Progenitor cell of endocrine pancreas (in vitro differentiated cells): ENCODE measurements around the gene LTBP2. TPM values are rescaled to one million over a fixed set of nuclear protein-coding genes. Genes with fewer than 3 reads are reported as not detected.

Experiments
- DNase-seq: peaks from one replicate; pipeline ENCODE4 v3.0.0; 2021; ENCODE audit warnings: low spot score; ENCODE audit not compliant: unreplicated experiment
- H3K27ac Mint-ChIP-seq: 2 replicates; pipeline ENCODE4 v1.8.0; 2021; ENCODE audit warnings: mild to moderate bottlenecking, moderate library complexity, mixed read lengths
- H3K27me3 Mint-ChIP-seq: 2 replicates; pipeline ENCODE4 v1.8.0; 2021; ENCODE audit warnings: mixed read lengths
- H3K36me3 Mint-ChIP-seq: 2 replicates; pipeline ENCODE4 v1.8.0; 2022; ENCODE audit warnings: mixed read lengths; ENCODE audit not compliant: insufficient read depth
- H3K4me1 Mint-ChIP-seq: 2 replicates; pipeline ENCODE4 v1.8.0; 2021; ENCODE audit warnings: low read depth, mixed read lengths
- H3K4me3 Mint-ChIP-seq: 2 replicates; pipeline ENCODE4 v1.8.0; 2021; ENCODE audit warnings: low read depth, mild to moderate bottlenecking, moderate library complexity, mixed read lengths
- H3K9me3 Mint-ChIP-seq: 2 replicates; pipeline ENCODE4 v1.8.0; 2021; ENCODE audit warnings: low read depth, mixed read lengths
- total RNA-seq: library from RNA; stranded (reverse); gene quantifications from 2 replicates; pipeline ENCODE4 v1.2.1, GENCODE V29; 2021
- TF ChIP-seq, protein P1 (sequence below): fragments of 200-600 bp; sonication (generic); IDR thresholded peaks from one replicate; pipeline ENCODE4 v1.5.0; 2021; ENCODE audit warnings: antibody characterized with exemption, mild to moderate bottlenecking; ENCODE audit not compliant: unreplicated experiment

The LTBP2 gene
- total RNA-seq, 1 donor from 2014 or later, result 0.79 TPM

DNA sequence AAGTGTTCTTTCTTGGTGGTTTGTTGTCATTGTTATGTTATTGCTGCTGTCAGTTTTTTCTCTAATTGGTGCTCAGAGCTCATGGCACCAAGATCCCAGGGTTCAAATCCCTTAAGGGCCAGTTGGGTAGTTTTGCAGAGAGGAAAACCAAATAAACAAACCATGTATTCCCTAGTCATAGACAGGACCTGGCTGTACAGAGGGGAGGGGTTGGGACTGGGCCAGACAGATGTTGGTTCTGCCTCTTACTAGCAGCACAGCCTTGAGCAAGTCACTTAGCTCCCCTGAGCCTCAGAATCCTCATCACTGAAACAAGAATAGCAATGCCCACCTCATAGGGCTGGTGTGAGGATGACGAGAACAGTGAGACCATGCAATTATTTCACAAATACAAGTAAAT lies 53.4 kb downstream of the LTBP2 start:
- no peak for DNase-seq
- Mint-ChIP-seq H3K4me1 (peaks cover 7% of the 10 kb centered on the region), H3K4me3 (no peak overlapping the region), H3K9me3 (no peaks in the 10 kb centered on the region), H3K27ac (no peak overlapping the region), H3K27me3 (peaks cover 3% of the 10 kb centered on the region), H3K36me3 (no peaks in the 10 kb centered on the region)
- TF ChIP-seq, protein P1, sequence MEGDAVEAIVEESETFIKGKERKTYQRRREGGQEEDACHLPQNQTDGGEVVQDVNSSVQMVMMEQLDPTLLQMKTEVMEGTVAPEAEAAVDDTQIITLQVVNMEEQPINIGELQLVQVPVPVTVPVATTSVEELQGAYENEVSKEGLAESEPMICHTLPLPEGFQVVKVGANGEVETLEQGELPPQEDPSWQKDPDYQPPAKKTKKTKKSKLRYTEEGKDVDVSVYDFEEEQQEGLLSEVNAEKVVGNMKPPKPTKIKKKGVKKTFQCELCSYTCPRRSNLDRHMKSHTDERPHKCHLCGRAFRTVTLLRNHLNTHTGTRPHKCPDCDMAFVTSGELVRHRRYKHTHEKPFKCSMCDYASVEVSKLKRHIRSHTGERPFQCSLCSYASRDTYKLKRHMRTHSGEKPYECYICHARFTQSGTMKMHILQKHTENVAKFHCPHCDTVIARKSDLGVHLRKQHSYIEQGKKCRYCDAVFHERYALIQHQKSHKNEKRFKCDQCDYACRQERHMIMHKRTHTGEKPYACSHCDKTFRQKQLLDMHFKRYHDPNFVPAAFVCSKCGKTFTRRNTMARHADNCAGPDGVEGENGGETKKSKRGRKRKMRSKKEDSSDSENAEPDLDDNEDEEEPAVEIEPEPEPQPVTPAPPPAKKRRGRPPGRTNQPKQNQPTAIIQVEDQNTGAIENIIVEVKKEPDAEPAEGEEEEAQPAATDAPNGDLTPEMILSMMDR, result no peak

GRCh38 chr14:74557691-74558090 lies 54.3 kb downstream of the LTBP2 start:
- Mint-ChIP-seq H3K4me1 (peaks cover 2% of the 10 kb centered on the region), H3K4me3 (no peak overlapping the region), H3K36me3 (no peaks in the 10 kb centered on the region), H3K9me3 (no peaks in the 10 kb centered on the region), H3K27me3 (peaks cover 3% of the 10 kb centered on the region), H3K27ac (no peak overlapping the region)
- no peak for DNase-seq
- TF ChIP-seq, protein P1, result no peak

GRCh38 chr14:74555476-74556050 lies 56.5 kb downstream of the LTBP2 start:
- Mint-ChIP-seq H3K27me3 (peaks cover 7% of the 10 kb centered on the region), H3K9me3 (no peaks in the 10 kb centered on the region), H3K27ac (no peak overlapping the region), H3K4me1 (peaks cover 8% of the 10 kb centered on the region), H3K36me3 (no peaks in the 10 kb centered on the region), H3K4me3 (no peak overlapping the region)
- TF ChIP-seq, protein P1, result no peak
- DNase-seq, result no peak

DNA sequence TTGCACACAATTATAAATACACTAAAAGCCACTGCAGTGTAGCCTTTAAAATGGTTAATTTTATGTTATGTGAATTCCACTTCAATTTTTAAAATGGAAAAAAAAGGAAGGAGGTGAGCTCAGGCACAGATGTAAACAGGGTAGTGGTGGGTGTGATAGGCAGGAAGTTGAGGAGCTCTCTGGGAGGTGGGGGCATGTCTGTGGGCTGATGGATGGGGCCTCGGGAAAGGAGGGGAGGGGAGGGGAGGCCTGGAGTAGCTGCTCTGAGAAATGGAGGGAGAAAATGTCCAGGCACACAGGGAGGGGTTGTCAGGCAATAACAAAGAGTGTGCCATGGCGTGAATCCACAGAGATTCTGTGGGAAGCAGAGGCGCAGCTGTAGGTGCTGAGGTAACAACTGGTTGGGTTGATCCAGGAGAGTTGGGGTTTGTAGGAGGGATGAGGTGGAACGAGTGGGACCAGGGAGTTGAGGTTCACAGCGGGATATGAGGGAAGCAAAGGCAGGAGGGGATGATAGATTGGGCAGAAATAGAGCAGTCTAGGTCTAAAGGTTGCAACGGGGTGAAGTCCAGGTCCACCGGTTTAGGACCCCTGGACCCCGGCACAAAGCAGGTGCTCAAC lies 57.2 kb downstream of the LTBP2 start:
- DNase-seq, result no peak
- Mint-ChIP-seq H3K4me3 (no peak overlapping the region), H3K36me3 (no peaks in the 10 kb centered on the region), H3K27ac (no peak overlapping the region), H3K27me3 (peaks cover 7% of the 10 kb centered on the region), H3K9me3 (no peaks in the 10 kb centered on the region), H3K4me1 (peaks cover 8% of the 10 kb centered on the region)
- TF ChIP-seq, protein P1, result no peak

DNA sequence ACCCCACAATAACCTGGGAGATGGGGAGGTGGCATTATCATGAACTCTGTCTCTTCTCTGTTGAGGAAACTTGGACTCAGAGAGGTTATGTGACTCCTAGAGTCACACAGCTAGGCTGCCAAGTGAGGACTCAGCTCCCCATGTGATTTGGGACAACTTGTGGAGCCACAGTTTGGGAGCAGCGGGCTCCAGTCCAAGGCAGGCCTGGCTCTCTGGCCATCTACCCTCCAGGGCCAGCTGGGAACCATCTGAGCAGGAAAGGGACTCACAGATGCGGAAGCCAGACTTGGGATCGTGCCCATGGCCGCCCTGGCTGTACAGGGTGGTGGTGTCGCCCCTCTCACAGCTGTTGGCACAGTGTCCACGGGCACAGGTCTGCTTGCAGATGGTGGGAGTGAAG lies 59.4 kb downstream of the LTBP2 start:
- Mint-ChIP-seq H3K27ac (no peak overlapping the region), H3K9me3 (no peaks in the 10 kb centered on the region), H3K4me3 (no peak overlapping the region), H3K36me3 (no peaks in the 10 kb centered on the region), H3K27me3 (peaks cover 10% of the 10 kb centered on the region), H3K4me1 (peaks cover 13% of the 10 kb centered on the region)
- TF ChIP-seq, protein P1, result no peak
- DNase-seq, result no peak
